Activated T-cell treated with anti-CD3 and anti-CD28 coated beads, Interleukin-2, amount 50 U/mL, for 48 hours (primary cell): ENCODE measurements around the gene SH3PXD2A.

Source experiments
- DNase-seq, 2 experiments: peaks; one replicate each; pipeline ENCODE4 v3.0.0-alpha.2; 2020

The SH3PXD2A gene

GRCh38 chr10:103855424-103855823, at the start of gene SH3PXD2A:
SH3PXD2A (minus strand) TSS chr10:103855576; CDS start chr10:103855266, 310 bp downstream.
- peak; percentile 36 to 49 for DNase-seq

GRCh38 chr10:103901299-103901698, 45.9 kb upstream of the SH3PXD2A start:
- peak in 1 of 2 experiments; percentile 19 for DNase-seq

GRCh38 chr10:103899312-103899711, 43.9 kb upstream of the SH3PXD2A start:
- DNase-seq = no peak

- peak in 1 of 2 experiments; percentile 2 for DNase-seq
Measured at GRCh38 chr10:103897241-103897774, 41.9 kb upstream of the SH3PXD2A start.

GRCh38 chr10:103896225-103896624, 40.8 kb upstream of the SH3PXD2A start:
- DNase-seq = peak in 1 of 2 experiments; percentile 4

- peak; percentile 23 to 26 for DNase-seq
Measured at GRCh38 chr10:103895411-103896186, 40.2 kb upstream of the SH3PXD2A start.

GRCh38 chr10:103894441-103894864, 39.1 kb upstream of the SH3PXD2A start:
- peak in 1 of 2 experiments; percentile 13 for DNase-seq

GRCh38 chr10:103893817-103894216, 38.4 kb upstream of the SH3PXD2A start:
- no peak for DNase-seq

GRCh38 chr10:103892181-103892580, 36.8 kb upstream of the SH3PXD2A start:
- DNase-seq = no peak

- DNase-seq = peak; percentile 10 to 11
Measured at GRCh38 chr10:103890688-103891087, 35.3 kb upstream of the SH3PXD2A start.

- DNase-seq = peak; percentile 45 to 59
Measured at GRCh38 chr10:103890194-103890658, 34.9 kb upstream of the SH3PXD2A start.

GRCh38 chr10:103889121-103889720, 33.8 kb upstream of the SH3PXD2A start:
- DNase-seq = peak in 1 of 2 experiments; percentile 3

- DNase-seq = peak in 1 of 2 experiments; percentile 36
Measured at GRCh38 chr10:103888113-103888841, 32.9 kb upstream of the SH3PXD2A start.

- no peak for DNase-seq
Measured at GRCh38 chr10:103885617-103886016, 30.2 kb upstream of the SH3PXD2A start.

- no peak for DNase-seq
Measured at GRCh38 chr10:103884681-103885139, 29.3 kb upstream of the SH3PXD2A start.

GRCh38 chr10:103882285-103883007, 27.1 kb upstream of the SH3PXD2A start:
- DNase-seq = no peak

- no peak for DNase-seq
Measured at GRCh38 chr10:103881416-103882284, 26.3 kb upstream of the SH3PXD2A start.

- DNase-seq = no peak
Measured at GRCh38 chr10:103879831-103880230, 24.5 kb upstream of the SH3PXD2A start.

- DNase-seq = no peak
Measured at GRCh38 chr10:103879409-103879808, 24.0 kb upstream of the SH3PXD2A start.

- DNase-seq = no peak
Measured at GRCh38 chr10:103877861-103878260, 22.5 kb upstream of the SH3PXD2A start.

- no peak for DNase-seq
Measured at GRCh38 chr10:103876155-103876554, 20.8 kb upstream of the SH3PXD2A start.
